ENCODE results near the gene OPCML.

Gene OPCML

GRCh38 chr11:132464939-132465338 lies 1067.4 kb downstream of the OPCML start:
- H3K4me3 ChIP-seq (ENCODE audit: low read depth, low read length, poor library complexity, severe bottlenecking), result no peak overlapping the region
- H3K79me2 ChIP-seq (ENCODE audit: insufficient read depth, low read length), result no peaks in the 10 kb centered on the region
- no peak overlapping the region for H3K4me2 ChIP-seq (ENCODE audit: low read length)
- TF ChIP-seq CTCF (IDR thresholded peaks at IDR 0.05; ENCODE audit: low read length) (no peak), EZH2 (IDR thresholded peaks at IDR 0.05; ENCODE audit: borderline replicate concordance, low read length) (no peak)
- H3K9ac ChIP-seq (ENCODE audit: low read length), result no peak overlapping the region
- H3F3A ChIP-seq (ENCODE audit: insufficient read depth, low read length), result no peaks in the 10 kb centered on the region
- no peaks in the 10 kb centered on the region for H3K9me3 ChIP-seq (ENCODE audit: low read length)
- H3K9me2 ChIP-seq (ENCODE audit: low read depth, low read length), result no peaks in the 10 kb centered on the region
- H3K4me1 ChIP-seq (ENCODE audit: insufficient read depth, low read length, severe bottlenecking), result no peaks in the 10 kb centered on the region
- H3K36me3 ChIP-seq (ENCODE audit: insufficient read depth, low read length), result no peaks in the 10 kb centered on the region
- no peak overlapping the region for H3K27ac ChIP-seq (ENCODE audit: low read depth, low read length, poor library complexity, severe bottlenecking)
- no peaks in the 10 kb centered on the region for H3K27me3 ChIP-seq (ENCODE audit: insufficient read depth, low read length)
- no peaks in the 10 kb centered on the region for H4K20me1 ChIP-seq (ENCODE audit: insufficient read depth, low read length)
- no peak overlapping the region for H2AFZ ChIP-seq (ENCODE audit: low read length)

- Histone ChIP-seq H3K9ac (ENCODE audit: low read length) (no peak overlapping the region), H3K27ac (ENCODE audit: low read depth, low read length, poor library complexity, severe bottlenecking) (no peak overlapping the region), H3K36me3 (ENCODE audit: insufficient read depth, low read length) (no peaks in the 10 kb centered on the region), H3K4me1 (ENCODE audit: insufficient read depth, low read length, severe bottlenecking) (no peaks in the 10 kb centered on the region), H3K9me3 (ENCODE audit: low read length) (no peaks in the 10 kb centered on the region), H3F3A (ENCODE audit: insufficient read depth, low read length) (no peaks in the 10 kb centered on the region), H4K20me1 (ENCODE audit: insufficient read depth, low read length) (no peaks in the 10 kb centered on the region), H3K27me3 (ENCODE audit: insufficient read depth, low read length) (no peaks in the 10 kb centered on the region), H3K79me2 (ENCODE audit: insufficient read depth, low read length) (no peaks in the 10 kb centered on the region), H3K9me2 (ENCODE audit: low read depth, low read length) (no peaks in the 10 kb centered on the region), H3K4me2 (ENCODE audit: low read length) (no peak overlapping the region), H3K4me3 (ENCODE audit: low read depth, low read length, poor library complexity, severe bottlenecking) (no peak overlapping the region), H2AFZ (ENCODE audit: low read length) (no peak overlapping the region)
- TF ChIP-seq EZH2 (IDR thresholded peaks at IDR 0.05; ENCODE audit: borderline replicate concordance, low read length) (no peak), CTCF (IDR thresholded peaks at IDR 0.05; ENCODE audit: low read length) (no peak)
Measured at GRCh38 chr11:132464003-132464342, 1068.3 kb downstream of the OPCML start.

- Histone ChIP-seq H3K9me2 (ENCODE audit: low read depth, low read length) (no peaks in the 10 kb centered on the region), H2AFZ (ENCODE audit: low read length) (no peak overlapping the region), H3K9ac (ENCODE audit: low read length) (no peak overlapping the region), H3K79me2 (ENCODE audit: insufficient read depth, low read length) (no peaks in the 10 kb centered on the region), H3K27me3 (ENCODE audit: insufficient read depth, low read length) (no peaks in the 10 kb centered on the region), H3K4me1 (ENCODE audit: insufficient read depth, low read length, severe bottlenecking) (no peaks in the 10 kb centered on the region), H3K36me3 (ENCODE audit: insufficient read depth, low read length) (no peaks in the 10 kb centered on the region), H3F3A (ENCODE audit: insufficient read depth, low read length) (no peaks in the 10 kb centered on the region), H3K9me3 (ENCODE audit: low read length) (no peaks in the 10 kb centered on the region), H3K27ac (ENCODE audit: low read depth, low read length, poor library complexity, severe bottlenecking) (no peak overlapping the region), H4K20me1 (ENCODE audit: insufficient read depth, low read length) (no peaks in the 10 kb centered on the region), H3K4me3 (ENCODE audit: low read depth, low read length, poor library complexity, severe bottlenecking) (no peak overlapping the region), H3K4me2 (ENCODE audit: low read length) (no peak overlapping the region)
- TF ChIP-seq CTCF (IDR thresholded peaks at IDR 0.05; ENCODE audit: low read length), result no peak
- TF ChIP-seq EZH2 (IDR thresholded peaks at IDR 0.05; ENCODE audit: borderline replicate concordance, low read length), result no peak
Measured at GRCh38 chr11:132463295-132464002, 1068.9 kb downstream of the OPCML start.

All from OCI-LY1 (cell line).